Sigmoid colon (tissue), 4 donors: ENCODE results near the gene TBC1D22A.

Source experiments
- POLR2A ChIP-seq, 2 donors: fragments of 450-650 bp; IDR thresholded peaks; one replicate each; pipeline ENCODE4 v1.6.1; 2016; ENCODE audit warnings: antibody characterized with exemption in 2 of 2, mild to moderate bottlenecking in 2 of 2, moderate library complexity in 2 of 2
- POLR2AphosphoS5 ChIP-seq, 4 donors: sonication (generic); formaldehyde crosslinking; IDR thresholded peaks; one replicate each; pipeline ENCODE4 v1.6.1; 2017; ENCODE audit warnings: antibody characterized with exemption in 4 of 4
- TF ChIP-seq, protein P1 (sequence below), 4 experiments: fragments of 450-650 bp in 3 of 4; fragments of 200-600 bp in 1 of 4; IDR thresholded peaks; one replicate each; pipeline ENCODE4 v1.5.1; 2016 to 2019; ENCODE audit warnings: antibody characterized with exemption in 4 of 4, mild to moderate bottlenecking in 3 of 4, moderate library complexity in 2 of 4

DNA sequence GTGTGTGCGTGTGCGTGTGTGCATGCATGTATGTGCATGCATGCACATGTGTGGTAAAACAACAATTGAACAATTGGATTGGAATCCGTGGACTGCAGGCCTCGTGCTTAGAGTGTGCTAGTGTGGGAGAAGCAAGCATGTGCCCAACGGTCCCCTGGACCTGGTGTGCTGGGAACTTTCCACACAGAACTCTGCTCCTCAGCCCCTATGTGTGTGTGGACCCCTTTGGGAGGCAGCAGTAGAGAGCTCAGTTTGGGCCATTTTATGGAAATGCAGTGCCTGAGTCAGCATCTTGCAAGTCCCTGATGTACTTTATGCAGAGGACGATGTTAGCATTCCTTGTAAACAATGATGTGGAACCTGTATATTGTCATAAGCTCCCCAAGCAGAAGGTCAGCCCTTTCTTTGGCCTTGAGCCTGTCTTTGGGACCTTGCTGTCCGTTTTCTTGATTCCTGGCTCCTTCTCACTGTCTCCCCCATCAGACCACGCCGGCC is 167.3 kb downstream of the TBC1D22A start:
- TF ChIP-seq, protein P1, sequence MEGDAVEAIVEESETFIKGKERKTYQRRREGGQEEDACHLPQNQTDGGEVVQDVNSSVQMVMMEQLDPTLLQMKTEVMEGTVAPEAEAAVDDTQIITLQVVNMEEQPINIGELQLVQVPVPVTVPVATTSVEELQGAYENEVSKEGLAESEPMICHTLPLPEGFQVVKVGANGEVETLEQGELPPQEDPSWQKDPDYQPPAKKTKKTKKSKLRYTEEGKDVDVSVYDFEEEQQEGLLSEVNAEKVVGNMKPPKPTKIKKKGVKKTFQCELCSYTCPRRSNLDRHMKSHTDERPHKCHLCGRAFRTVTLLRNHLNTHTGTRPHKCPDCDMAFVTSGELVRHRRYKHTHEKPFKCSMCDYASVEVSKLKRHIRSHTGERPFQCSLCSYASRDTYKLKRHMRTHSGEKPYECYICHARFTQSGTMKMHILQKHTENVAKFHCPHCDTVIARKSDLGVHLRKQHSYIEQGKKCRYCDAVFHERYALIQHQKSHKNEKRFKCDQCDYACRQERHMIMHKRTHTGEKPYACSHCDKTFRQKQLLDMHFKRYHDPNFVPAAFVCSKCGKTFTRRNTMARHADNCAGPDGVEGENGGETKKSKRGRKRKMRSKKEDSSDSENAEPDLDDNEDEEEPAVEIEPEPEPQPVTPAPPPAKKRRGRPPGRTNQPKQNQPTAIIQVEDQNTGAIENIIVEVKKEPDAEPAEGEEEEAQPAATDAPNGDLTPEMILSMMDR (IDR thresholded peaks at IDR 0.05), result no peak
- no peak for TF ChIP-seq POLR2AphosphoS5 (IDR thresholded peaks at IDR 0.05)
- no peak for TF ChIP-seq POLR2A (IDR thresholded peaks at IDR 0.05)
